Measurements from ENCODE around the gene WDR5. TPM values are rescaled to one million over a fixed set of nuclear protein-coding genes. Genes with fewer than 3 reads are reported as not detected.
A peak's percentile ranks its signal among the peaks of the same experiment; 100 is the strongest.

The WDR5 gene
- total RNA-seq, 1 experiment from 2014 or later: 62.5 TPM

GRCh38 chr9:134182554-134183085, 46.7 kb downstream of the WDR5 start (continued):
- TF ChIP-seq, protein P1, sequence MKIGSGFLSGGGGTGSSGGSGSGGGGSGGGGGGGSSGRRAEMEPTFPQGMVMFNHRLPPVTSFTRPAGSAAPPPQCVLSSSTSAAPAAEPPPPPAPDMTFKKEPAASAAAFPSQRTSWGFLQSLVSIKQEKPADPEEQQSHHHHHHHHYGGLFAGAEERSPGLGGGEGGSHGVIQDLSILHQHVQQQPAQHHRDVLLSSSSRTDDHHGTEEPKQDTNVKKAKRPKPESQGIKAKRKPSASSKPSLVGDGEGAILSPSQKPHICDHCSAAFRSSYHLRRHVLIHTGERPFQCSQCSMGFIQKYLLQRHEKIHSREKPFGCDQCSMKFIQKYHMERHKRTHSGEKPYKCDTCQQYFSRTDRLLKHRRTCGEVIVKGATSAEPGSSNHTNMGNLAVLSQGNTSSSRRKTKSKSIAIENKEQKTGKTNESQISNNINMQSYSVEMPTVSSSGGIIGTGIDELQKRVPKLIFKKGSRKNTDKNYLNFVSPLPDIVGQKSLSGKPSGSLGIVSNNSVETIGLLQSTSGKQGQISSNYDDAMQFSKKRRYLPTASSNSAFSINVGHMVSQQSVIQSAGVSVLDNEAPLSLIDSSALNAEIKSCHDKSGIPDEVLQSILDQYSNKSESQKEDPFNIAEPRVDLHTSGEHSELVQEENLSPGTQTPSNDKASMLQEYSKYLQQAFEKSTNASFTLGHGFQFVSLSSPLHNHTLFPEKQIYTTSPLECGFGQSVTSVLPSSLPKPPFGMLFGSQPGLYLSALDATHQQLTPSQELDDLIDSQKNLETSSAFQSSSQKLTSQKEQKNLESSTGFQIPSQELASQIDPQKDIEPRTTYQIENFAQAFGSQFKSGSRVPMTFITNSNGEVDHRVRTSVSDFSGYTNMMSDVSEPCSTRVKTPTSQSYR (CRISPR knock-in tag; IDR thresholded peaks at IDR 0.05): no peak
- TF ChIP-seq ZNF512 (CRISPR knock-in tag; IDR thresholded peaks at IDR 0.05; ENCODE audit: borderline replicate concordance): no peak

DNA sequence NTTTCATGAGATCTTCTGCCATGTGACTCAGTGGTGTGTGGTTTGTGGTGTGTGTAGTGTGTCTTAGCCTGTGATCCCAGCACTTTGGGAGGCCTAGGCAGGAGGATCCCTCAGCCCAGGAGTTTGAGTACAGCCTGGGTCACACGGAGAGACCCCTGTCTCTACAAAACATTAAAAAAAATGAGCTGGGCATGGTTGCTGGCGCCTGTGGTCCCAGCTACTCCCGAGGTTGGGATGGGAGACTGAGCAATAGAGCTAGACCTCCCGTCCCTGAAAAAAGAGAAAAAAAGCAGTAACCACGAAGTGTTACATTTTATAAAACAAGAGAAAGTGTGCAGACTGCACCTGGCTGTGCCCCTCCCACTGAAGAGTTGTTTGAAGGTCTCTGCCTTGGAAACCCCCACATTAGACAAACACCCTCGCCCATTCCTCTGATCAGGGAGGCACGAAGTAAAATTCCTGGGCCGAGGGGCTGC, 49.7 kb downstream of the WDR5 start:
- Mint-ChIP-seq H3K27me3 (ENCODE audit: low read depth) (no peaks in the 10 kb centered on the region; the same call in 1 of the 2 replicates), H3K27ac (peak overlapping the region; percentile 22; the same call in 1 of the 2 replicates), H3K9me3 (peaks cover 10% of the 10 kb centered on the region), H3K4me3 (no peak overlapping the region), H3K4me1 (peaks cover 6% of the 10 kb centered on the region), H3K36me3 (peaks cover 6% of the 10 kb centered on the region)
- ChIA-PET CTCF (interaction anchor here (0.8 to 2.1 kb wide), 4 partner anchors 15 to 257 kb away, joined by 3 to 9 read pairs (median 4); no protein-coding TSS in a partner anchor), POLR2A (no interaction called here)
- ATAC-seq: no peak
- TF ChIP-seq GRHL2 (CRISPR knock-in tag; IDR thresholded peaks at IDR 0.05; ENCODE audit: insufficient replicate concordance, severe bottlenecking) (no peak), FOXJ3 (CRISPR knock-in tag; IDR thresholded peaks at IDR 0.05; ENCODE audit: borderline replicate concordance) (no peak), TP53 (CRISPR knock-in tag; IDR thresholded peaks at IDR 0.05) (no peak), RELA (CRISPR knock-in tag; IDR thresholded peaks at IDR 0.05; ENCODE audit: borderline replicate concordance) (no peak), SMAD4 (CRISPR knock-in tag; IDR thresholded peaks at IDR 0.05) (no peak), ZNF317 (CRISPR knock-in tag; IDR thresholded peaks at IDR 0.05; ENCODE audit: borderline replicate concordance, low read depth) (no peak), IRF2 (CRISPR knock-in tag; IDR thresholded peaks at IDR 0.05; ENCODE audit: borderline replicate concordance, low read depth) (no peak), NFE2L1 (CRISPR knock-in tag; IDR thresholded peaks at IDR 0.05) (no peak), ATF2 (CRISPR knock-in tag; IDR thresholded peaks at IDR 0.05; ENCODE audit: borderline replicate concordance, low read depth) (no peak)
- TF ChIP-seq, protein P2, sequence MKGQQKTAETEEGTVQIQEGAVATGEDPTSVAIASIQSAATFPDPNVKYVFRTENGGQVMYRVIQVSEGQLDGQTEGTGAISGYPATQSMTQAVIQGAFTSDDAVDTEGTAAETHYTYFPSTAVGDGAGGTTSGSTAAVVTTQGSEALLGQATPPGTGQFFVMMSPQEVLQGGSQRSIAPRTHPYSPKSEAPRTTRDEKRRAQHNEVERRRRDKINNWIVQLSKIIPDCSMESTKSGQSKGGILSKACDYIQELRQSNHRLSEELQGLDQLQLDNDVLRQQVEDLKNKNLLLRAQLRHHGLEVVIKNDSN (CRISPR knock-in tag; IDR thresholded peaks at IDR 0.05): no peak
- TF ChIP-seq, protein P3, sequence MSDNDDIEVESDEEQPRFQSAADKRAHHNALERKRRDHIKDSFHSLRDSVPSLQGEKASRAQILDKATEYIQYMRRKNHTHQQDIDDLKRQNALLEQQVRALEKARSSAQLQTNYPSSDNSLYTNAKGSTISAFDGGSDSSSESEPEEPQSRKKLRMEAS (CRISPR knock-in tag; IDR thresholded peaks at IDR 0.05): no peak
- TF ChIP-seq, protein P4, sequence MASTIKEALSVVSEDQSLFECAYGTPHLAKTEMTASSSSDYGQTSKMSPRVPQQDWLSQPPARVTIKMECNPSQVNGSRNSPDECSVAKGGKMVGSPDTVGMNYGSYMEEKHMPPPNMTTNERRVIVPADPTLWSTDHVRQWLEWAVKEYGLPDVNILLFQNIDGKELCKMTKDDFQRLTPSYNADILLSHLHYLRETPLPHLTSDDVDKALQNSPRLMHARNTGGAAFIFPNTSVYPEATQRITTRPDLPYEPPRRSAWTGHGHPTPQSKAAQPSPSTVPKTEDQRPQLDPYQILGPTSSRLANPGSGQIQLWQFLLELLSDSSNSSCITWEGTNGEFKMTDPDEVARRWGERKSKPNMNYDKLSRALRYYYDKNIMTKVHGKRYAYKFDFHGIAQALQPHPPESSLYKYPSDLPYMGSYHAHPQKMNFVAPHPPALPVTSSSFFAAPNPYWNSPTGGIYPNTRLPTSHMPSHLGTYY (CRISPR knock-in tag; IDR thresholded peaks at IDR 0.05): no peak
- no peak for DNase-seq (ENCODE audit: low spot score)
